ENCODE results near the gene PAGE5.

- TF ChIP-seq MYC (IDR thresholded peaks at IDR 0.05; ENCODE audit: borderline replicate concordance, low read length) = no peak
- no peak for TF ChIP-seq CTCF (IDR thresholded peaks at IDR 0.05)
- no peak for TF ChIP-seq USF2 (IDR thresholded peaks at IDR 0.05)
- TF ChIP-seq HEYL (CRISPR knock-in tag; IDR thresholded peaks at IDR 0.05) = no peak
- TF ChIP-seq NFE2L2 (conservative IDR thresholded peaks at IDR 0.05; ENCODE audit: low read length) = no peak
Measured at GRCh38 chrX:55260806-55261205, 40.7 kb downstream of the PAGE5 start.
